ENCODE measurements around the gene PTPRE. TPM values are rescaled to one million over a fixed set of nuclear protein-coding genes. Genes with fewer than 3 reads are reported as not detected.
A peak's percentile ranks its signal among the peaks of the same experiment; 100 is the strongest.

PTPRE gene, protein sequence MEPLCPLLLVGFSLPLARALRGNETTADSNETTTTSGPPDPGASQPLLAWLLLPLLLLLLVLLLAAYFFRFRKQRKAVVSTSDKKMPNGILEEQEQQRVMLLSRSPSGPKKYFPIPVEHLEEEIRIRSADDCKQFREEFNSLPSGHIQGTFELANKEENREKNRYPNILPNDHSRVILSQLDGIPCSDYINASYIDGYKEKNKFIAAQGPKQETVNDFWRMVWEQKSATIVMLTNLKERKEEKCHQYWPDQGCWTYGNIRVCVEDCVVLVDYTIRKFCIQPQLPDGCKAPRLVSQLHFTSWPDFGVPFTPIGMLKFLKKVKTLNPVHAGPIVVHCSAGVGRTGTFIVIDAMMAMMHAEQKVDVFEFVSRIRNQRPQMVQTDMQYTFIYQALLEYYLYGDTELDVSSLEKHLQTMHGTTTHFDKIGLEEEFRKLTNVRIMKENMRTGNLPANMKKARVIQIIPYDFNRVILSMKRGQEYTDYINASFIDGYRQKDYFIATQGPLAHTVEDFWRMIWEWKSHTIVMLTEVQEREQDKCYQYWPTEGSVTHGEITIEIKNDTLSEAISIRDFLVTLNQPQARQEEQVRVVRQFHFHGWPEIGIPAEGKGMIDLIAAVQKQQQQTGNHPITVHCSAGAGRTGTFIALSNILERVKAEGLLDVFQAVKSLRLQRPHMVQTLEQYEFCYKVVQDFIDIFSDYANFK
- total RNA-seq = 70.6 TPM
- long read RNA-seq, full-length matches to known transcripts = 34 of 121 reads
- long read RNA-seq, partial matches to known transcripts = 25 of 121 reads
- long read RNA-seq, other reads (novel, unspliced or antisense) = 62 of 121 reads

- Histone ChIP-seq H3K4me1 (peaks cover 18% of the 10 kb centered on the region), H3K27ac (peak within 1 kb of the TSS; percentile 82), H3K4me3 (peak within 1 kb of the TSS; percentile 66), H3K9me3 (no peaks in the 10 kb centered on the region), H3K36me3 (no peaks in the 10 kb centered on the region), H3K27me3 (no peaks in the 10 kb centered on the region)
- TF ChIP-seq, protein P1, sequence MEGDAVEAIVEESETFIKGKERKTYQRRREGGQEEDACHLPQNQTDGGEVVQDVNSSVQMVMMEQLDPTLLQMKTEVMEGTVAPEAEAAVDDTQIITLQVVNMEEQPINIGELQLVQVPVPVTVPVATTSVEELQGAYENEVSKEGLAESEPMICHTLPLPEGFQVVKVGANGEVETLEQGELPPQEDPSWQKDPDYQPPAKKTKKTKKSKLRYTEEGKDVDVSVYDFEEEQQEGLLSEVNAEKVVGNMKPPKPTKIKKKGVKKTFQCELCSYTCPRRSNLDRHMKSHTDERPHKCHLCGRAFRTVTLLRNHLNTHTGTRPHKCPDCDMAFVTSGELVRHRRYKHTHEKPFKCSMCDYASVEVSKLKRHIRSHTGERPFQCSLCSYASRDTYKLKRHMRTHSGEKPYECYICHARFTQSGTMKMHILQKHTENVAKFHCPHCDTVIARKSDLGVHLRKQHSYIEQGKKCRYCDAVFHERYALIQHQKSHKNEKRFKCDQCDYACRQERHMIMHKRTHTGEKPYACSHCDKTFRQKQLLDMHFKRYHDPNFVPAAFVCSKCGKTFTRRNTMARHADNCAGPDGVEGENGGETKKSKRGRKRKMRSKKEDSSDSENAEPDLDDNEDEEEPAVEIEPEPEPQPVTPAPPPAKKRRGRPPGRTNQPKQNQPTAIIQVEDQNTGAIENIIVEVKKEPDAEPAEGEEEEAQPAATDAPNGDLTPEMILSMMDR (IDR thresholded peaks at IDR 0.05) = peak; percentile 67
- peak; percentile 92 for DNase-seq
- intact Hi-C loops (cut with DNase I) = loop anchor here (5.0 kb wide), 2 partner anchors 91 to 106 kb away; no protein-coding TSS in a partner anchor
- peak; percentile 96 for ATAC-seq
Measured at GRCh38 chr10:127906548-127907377, at the start of gene PTPRE. TSS of gene PTPRE (plus strand) at chr10:127907103. CDS start at chr10:128040882, 133,779 bp downstream.

- no peaks in the 10 kb centered on the region for H3K27me3 ChIP-seq
- H3K27ac ChIP-seq = no peak overlapping the region
- no peak for ATAC-seq
Measured at GRCh38 chr10:127860592-127860991, 46.3 kb upstream of the PTPRE start.

DNA sequence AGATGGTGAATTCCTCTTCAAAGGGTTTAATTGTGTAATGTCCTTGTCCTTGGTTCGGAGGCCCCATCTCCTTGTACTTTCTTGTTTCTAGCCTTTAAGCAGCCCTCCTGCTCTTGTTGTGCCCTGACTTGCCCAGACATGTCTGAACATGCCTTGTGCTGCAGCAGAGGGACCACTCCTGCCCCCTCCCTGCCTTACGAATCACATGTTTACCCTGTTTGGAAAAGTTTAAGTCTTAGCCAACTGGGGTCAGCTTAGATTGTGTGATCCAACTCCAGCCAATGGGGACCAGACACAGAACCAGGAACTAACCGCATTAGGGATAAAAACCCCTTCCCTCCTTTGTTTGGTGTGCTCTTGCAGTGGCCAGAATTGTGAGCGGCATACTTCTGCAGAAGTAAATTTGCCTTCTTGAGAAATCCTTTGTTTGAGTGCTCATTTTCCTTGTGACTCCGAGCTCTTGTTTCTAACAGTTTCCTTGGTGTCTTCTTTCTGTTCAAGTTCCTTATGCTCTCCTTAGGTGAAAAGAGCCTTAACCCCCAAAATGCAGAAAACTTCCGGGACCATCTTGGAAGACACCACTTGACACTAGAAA is 43.6 kb upstream of the PTPRE start:
- Histone ChIP-seq H3K27me3 (no peaks in the 10 kb centered on the region), H3K4me3 (no peak overlapping the region), H3K9me3 (peaks cover 2% of the 10 kb centered on the region), H3K4me1 (no peaks in the 10 kb centered on the region), H3K27ac (no peak overlapping the region), H3K36me3 (no peaks in the 10 kb centered on the region)
- intact Hi-C loops (cut with DNase I) = no loop called here
- no peak for ATAC-seq
- TF ChIP-seq, protein P1 (IDR thresholded peaks at IDR 0.05) = no peak
- DNase-seq = no peak

More at GRCh38 chr10:127860592-127860991, 46.3 kb upstream of the PTPRE start:
- no peaks in the 10 kb centered on the region for H3K36me3 ChIP-seq
- H3K9me3 ChIP-seq = peaks cover 2% of the 10 kb centered on the region
- intact Hi-C loops (cut with DNase I) = no loop called here
- TF ChIP-seq, protein P1 (IDR thresholded peaks at IDR 0.05) = no peak
- no peak for DNase-seq
- no peak overlapping the region for H3K4me3 ChIP-seq
- no peaks in the 10 kb centered on the region for H3K4me1 ChIP-seq

DNA sequence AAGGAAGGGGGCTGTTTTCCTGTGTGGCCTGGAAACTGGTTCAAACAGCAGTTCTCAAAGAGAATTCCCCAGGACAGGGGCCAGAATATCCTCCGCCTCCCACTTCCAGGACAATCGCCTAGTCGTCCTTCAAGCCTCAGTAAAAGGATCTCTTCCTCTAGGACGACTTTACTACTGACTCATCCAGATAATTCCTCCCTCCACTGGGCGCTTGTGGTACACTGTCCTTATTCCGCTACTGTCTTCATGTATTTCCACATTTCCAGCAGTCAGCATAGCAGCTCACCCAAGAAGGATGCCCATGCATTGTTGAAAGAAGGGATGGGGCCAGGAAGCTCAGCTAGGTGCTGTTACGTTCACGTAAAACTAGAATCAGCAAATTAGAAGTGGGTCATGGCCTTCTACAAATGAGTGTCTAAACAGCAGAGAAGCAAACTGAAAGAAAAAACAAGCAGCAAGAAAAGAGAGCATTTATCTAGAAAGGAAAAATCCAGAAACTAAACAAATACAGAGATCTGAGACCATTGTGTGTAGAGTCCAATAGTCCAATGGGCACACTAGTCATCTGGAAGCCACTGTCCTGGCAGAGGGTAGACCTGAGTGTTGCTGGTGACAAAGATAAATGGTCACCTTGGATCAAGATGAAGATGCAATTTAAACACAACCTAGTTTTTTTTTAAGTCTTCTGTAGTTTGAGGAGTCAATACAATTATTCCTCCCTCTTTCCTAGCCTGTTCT is 40.5 kb upstream of the PTPRE start:
- H3K9me3 ChIP-seq = peaks cover 2% of the 10 kb centered on the region
- H3K4me3 ChIP-seq = no peak overlapping the region
- H3K36me3 ChIP-seq = no peaks in the 10 kb centered on the region
- DNase-seq (no peak), ATAC-seq (no peak)
- intact Hi-C loops (cut with DNase I) = no loop called here
- TF ChIP-seq, protein P1 (IDR thresholded peaks at IDR 0.05) = no peak
- H3K4me1 ChIP-seq = no peaks in the 10 kb centered on the region
- H3K27ac ChIP-seq = no peak overlapping the region
- no peaks in the 10 kb centered on the region for H3K27me3 ChIP-seq

All from upper lobe of right lung (tissue), 1 donor.